ENCODE results near the gene DBNL. TPM values are rescaled to one million over a fixed set of nuclear protein-coding genes. Genes with fewer than 3 reads are reported as not detected.
A peak's percentile ranks its signal among the peaks of the same experiment; 100 is the strongest.

DBNL gene
- total and polyA plus RNA-seq, 2 of the 13 experiments (the other 11 are each of a cell fraction or from before 2014, with no cell fraction given) = 20.8 to 35.1 TPM

DNA sequence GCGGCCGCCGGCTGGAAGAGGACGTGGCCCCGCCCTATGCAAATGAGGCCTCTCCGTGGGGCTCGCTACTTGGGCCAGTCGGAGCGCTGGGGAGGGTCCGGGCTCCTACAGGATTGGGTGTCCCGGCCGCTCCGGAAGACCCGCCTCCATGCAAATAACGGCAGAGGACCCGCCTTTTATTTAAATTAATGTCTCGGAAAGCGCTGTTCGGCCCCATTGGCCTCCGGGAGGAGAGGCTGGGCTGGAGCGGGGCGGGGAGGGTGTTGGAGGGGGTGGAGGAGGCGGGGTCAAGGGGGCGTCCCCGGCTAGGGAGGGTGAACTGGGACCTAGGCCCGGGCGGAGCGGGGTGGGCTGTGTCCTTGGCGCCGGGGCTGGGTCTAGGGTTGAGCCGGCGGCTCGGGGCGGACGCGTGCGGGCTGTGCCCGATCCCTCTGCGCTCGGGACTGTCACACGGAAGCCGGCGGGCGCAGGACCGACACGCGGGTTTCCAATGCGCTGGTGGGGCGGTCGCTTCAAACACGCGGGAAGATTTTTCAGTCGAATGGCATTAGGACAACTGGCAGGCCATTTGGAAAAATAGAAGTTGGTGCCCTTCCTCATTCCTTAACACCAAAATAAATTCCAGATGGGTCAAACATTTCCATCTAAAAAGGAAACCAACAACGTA lies 38.2 kb downstream of the DBNL start (continued):
- TF ChIP-seq PHB2 (IDR thresholded peaks at IDR 0.05; ENCODE audit: partially characterized antibody) (no peak), SOX13 (IDR thresholded peaks at IDR 0.05) (no peak), SOX13 (CRISPR knock-in tag; conservative IDR thresholded peaks at IDR 0.05 in 1 of 2, IDR thresholded peaks at IDR 0.05 in 1 of 2) (no peak), GABPB1 (CRISPR knock-in tag; IDR thresholded peaks at IDR 0.05) (peak; percentile 85), MIXL1 (CRISPR knock-in tag; IDR thresholded peaks at IDR 0.05) (no peak), ZSCAN9 (CRISPR knock-in tag; IDR thresholded peaks at IDR 0.05; ENCODE audit: borderline replicate concordance) (no peak), REPIN1 (CRISPR knock-in tag; IDR thresholded peaks at IDR 0.05; ENCODE audit: borderline replicate concordance, low read depth) (no peak), ZNF20 (CRISPR knock-in tag; IDR thresholded peaks at IDR 0.05) (0 out of 2 replicates have a peak, but pooled peaks have one; percentile 14), DNMT1 (CRISPR knock-in tag; IDR thresholded peaks at IDR 0.05) (no peak), GPN1 (CRISPR knock-in tag; IDR thresholded peaks at IDR 0.05; ENCODE audit: borderline replicate concordance) (no peak), FOXO1 (CRISPR knock-in tag; IDR thresholded peaks at IDR 0.05) (peak; percentile 51; the same call in 1 of the 2 replicates), MED1 (CRISPR knock-in tag; IDR thresholded peaks at IDR 0.05) (peak; percentile 49), SAP130 (CRISPR knock-in tag; IDR thresholded peaks at IDR 0.05; ENCODE audit: low read depth) (peak; percentile 38; the same call in 1 of the 2 replicates), ZNF33A (CRISPR knock-in tag; IDR thresholded peaks at IDR 0.05; ENCODE audit: borderline replicate concordance) (no peak), ZNF282 (IDR thresholded peaks at IDR 0.05; ENCODE audit: partially characterized antibody) (no peak), HMGA1 (CRISPR knock-in tag; conservative IDR thresholded peaks at IDR 0.05) (no peak), THYN1 (CRISPR knock-in tag; IDR thresholded peaks at IDR 0.05; ENCODE audit: borderline replicate concordance, low read depth) (no peak), NR2F1 (CRISPR knock-in tag; IDR thresholded peaks at IDR 0.05) (no peak), ZNF441 (CRISPR knock-in tag; IDR thresholded peaks at IDR 0.05; ENCODE audit: borderline replicate concordance) (no peak), ZNF34 (CRISPR knock-in tag; IDR thresholded peaks at IDR 0.05; ENCODE audit: borderline replicate concordance) (no peak), ELF1 (CRISPR knock-in tag; IDR thresholded peaks at IDR 0.05) (peak; percentile 44; the same call in 1 of the 2 replicates)
- TF ChIP-seq, protein P1, sequence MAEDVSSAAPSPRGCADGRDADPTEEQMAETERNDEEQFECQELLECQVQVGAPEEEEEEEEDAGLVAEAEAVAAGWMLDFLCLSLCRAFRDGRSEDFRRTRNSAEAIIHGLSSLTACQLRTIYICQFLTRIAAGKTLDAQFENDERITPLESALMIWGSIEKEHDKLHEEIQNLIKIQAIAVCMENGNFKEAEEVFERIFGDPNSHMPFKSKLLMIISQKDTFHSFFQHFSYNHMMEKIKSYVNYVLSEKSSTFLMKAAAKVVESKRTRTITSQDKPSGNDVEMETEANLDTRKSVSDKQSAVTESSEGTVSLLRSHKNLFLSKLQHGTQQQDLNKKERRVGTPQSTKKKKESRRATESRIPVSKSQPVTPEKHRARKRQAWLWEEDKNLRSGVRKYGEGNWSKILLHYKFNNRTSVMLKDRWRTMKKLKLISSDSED (CRISPR knock-in tag; IDR thresholded peaks at IDR 0.05) = no peak
- TF ChIP-seq, protein P2, sequence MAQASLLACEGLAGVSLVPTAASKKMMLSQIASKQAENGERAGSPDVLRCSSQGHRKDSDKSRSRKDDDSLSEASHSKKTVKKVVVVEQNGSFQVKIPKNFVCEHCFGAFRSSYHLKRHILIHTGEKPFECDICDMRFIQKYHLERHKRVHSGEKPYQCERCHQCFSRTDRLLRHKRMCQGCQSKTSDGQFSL (CRISPR knock-in tag; IDR thresholded peaks at IDR 0.05) = no peak
- TF ChIP-seq, protein P3, sequence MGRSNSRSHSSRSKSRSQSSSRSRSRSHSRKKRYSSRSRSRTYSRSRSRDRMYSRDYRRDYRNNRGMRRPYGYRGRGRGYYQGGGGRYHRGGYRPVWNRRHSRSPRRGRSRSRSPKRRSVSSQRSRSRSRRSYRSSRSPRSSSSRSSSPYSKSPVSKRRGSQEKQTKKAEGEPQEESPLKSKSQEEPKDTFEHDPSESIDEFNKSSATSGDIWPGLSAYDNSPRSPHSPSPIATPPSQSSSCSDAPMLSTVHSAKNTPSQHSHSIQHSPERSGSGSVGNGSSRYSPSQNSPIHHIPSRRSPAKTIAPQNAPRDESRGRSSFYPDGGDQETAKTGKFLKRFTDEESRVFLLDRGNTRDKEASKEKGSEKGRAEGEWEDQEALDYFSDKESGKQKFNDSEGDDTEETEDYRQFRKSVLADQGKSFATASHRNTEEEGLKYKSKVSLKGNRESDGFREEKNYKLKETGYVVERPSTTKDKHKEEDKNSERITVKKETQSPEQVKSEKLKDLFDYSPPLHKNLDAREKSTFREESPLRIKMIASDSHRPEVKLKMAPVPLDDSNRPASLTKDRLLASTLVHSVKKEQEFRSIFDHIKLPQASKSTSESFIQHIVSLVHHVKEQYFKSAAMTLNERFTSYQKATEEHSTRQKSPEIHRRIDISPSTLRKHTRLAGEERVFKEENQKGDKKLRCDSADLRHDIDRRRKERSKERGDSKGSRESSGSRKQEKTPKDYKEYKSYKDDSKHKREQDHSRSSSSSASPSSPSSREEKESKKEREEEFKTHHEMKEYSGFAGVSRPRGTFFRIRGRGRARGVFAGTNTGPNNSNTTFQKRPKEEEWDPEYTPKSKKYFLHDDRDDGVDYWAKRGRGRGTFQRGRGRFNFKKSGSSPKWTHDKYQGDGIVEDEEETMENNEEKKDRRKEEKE (IDR thresholded peaks at IDR 0.05) = no peak
- TF ChIP-seq, protein P4, sequence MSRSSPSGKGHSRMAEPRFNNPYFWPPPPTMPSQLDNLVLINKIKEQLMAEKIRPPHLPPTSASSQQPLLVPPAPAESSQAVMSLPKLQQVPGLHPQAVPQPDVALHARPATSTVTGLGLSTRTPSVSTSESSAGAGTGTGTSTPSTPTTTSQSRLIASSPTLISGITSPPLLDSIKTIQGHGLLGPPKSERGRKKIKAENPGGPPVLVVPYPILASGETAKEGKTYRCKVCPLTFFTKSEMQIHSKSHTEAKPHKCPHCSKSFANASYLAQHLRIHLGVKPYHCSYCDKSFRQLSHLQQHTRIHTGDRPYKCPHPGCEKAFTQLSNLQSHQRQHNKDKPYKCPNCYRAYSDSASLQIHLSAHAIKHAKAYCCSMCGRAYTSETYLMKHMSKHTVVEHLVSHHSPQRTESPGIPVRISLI (CRISPR knock-in tag; IDR thresholded peaks at IDR 0.05; ENCODE audit: borderline replicate concordance) = no peak
- TF ChIP-seq, protein P5, sequence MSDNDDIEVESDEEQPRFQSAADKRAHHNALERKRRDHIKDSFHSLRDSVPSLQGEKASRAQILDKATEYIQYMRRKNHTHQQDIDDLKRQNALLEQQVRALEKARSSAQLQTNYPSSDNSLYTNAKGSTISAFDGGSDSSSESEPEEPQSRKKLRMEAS (IDR thresholded peaks at IDR 0.05) = peak; percentile 56
